Pancreas (tissue), 10 donors: ENCODE results near the gene FOXC2. TPM values are rescaled to one million over a fixed set of nuclear protein-coding genes. Genes with fewer than 3 reads are reported as not detected.

Experiments
- ATAC-seq, 4 donors: fragments of 200-7000 bp; cut with Tn5 transposase; one replicate each; pipeline versions ENCODE4 v1.8.0 to v1.9.1; 2020; ENCODE audit warnings: mild to moderate bottlenecking in 4 of 4, moderate library complexity in 4 of 4
- DNase-seq, 6 donors: peaks; one replicate each; pipeline ENCODE4 v3.0.0-alpha.2; 2020
- FAIRE-seq: peaks from 2 replicates; lab custom pipeline; 2012; peaks lifted over from hg19 to GRCh38; lab: Jason Lieb, UNC
- H3K27ac ChIP-seq, 4 donors: fragments of 200-600 bp; sonication (generic); 1 replicate in 3 of 4; 2 replicates in 1 of 4; pipeline versions ENCODE4 v1.5.0 to v1.8.0; 2020
- H3K27me3 ChIP-seq, 4 donors: fragments of 200-600 bp; one replicate each; pipeline ENCODE4 v1.8.0; 2021
- H3K36me3 ChIP-seq, 3 donors: fragments of 200-600 bp; sonication (generic) in 1 of 3; one replicate each; pipeline versions ENCODE4 v1.5.0 to v1.8.0; 2020 to 2021
- H3K4me1 ChIP-seq, 3 donors: fragments of 200-600 bp; one replicate each; pipeline ENCODE4 v1.8.0; 2021
- H3K4me3 ChIP-seq, 4 donors: fragments of 200-600 bp; sonication (generic) in 2 of 4; one replicate each; pipeline versions ENCODE4 v1.5.0 to v1.8.0; 2020 to 2021
- H3K9me3 ChIP-seq, 4 donors: fragments of 200-600 bp; one replicate each; pipeline ENCODE4 v1.8.0; 2021
- WGBS, 2 donors: extraction: QIAGEN DNeasy Blood & Tissue Kit; methylation state at CpG; one replicate each; pipeline ENCODE4 v1.1.7; 2013; 5-methylcytosine and 5-hydroxymethylcytosine counted together
- intact Hi-C, 3 donors: fragments of 100-400 bp; cut with DNase I; formaldehyde crosslinking; loops; one replicate each; pipeline versions ENCODE4 v1.11.1 to v1.14.2; 2022
- polyA plus RNA-seq, 2 donors: library from polyadenylated mRNA; stranded (reverse); fragments of 200-250 nt; gene quantifications; one replicate each; pipeline ENCODE4 v1.2.3, GENCODE V29; 2013
- total RNA-seq, 6 donors: library from RNA; stranded (reverse); fragmentation: NEBNext Ultra II Directional in 4 of 6; extraction: Animal tissue kit (Norgen Biotek cat#: 25700) in 4 of 6; gene quantifications; one replicate each; pipeline versions ENCODE4 v1.2.1 to v1.2.4, GENCODE V29; 2021 to 2023
- TF ChIP-seq, protein P1 (sequence below), 4 donors: fragments of 200-600 bp; sonication (generic) in 3 of 4; IDR thresholded peaks; one replicate each; pipeline versions ENCODE4 v1.5.0 to v1.8.0; 2021; ENCODE audit warnings: antibody characterized with exemption in 4 of 4
- donor health status: healthy with polysubstance abuse.
- donor health status: DM: no; HTN: no; CAD: no; lungs with moderate emphysema.
- donor health status: DM: no; HTN: no; CAD: no.
- donor health status: control.
- donor health status: control.
- donor health status: Bipolar disorder and iron deficiency.
- donor health status: DM: yes; HTN: yes; CAD: no.
- donor health status: DM: no; HTN: no; CAD: no.
- donor health status: DM: no; HTN: no; CAD: no.
- donor health status: DM: yes; HTN: yes; CAD: no.

Gene FOXC2
- total and polyA plus RNA-seq, 8 donors = 0.06 to 0.23 (median 0.17) TPM; not detected in 3

DNA sequence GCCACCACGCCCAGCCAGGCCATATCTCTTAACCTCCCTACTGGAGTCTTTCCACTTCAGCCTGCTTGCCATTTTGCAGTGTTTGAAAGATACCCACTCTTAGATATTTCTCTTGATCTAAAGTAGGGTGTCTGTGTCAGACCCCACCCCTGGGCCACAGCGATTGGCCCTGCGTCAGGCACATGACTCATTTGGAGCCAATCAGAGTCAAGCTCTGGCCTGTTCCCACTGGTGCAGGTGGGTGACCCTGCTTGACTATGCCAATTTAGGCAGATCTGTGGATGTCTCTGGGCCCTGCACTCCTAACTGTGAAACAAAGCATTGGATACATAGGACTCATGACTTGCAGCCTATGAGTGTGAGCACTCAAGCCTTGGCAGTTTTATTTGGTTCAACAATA is 39.3 kb downstream of the FOXC2 start:
- no peak for FAIRE-seq
- TF ChIP-seq, protein P1, sequence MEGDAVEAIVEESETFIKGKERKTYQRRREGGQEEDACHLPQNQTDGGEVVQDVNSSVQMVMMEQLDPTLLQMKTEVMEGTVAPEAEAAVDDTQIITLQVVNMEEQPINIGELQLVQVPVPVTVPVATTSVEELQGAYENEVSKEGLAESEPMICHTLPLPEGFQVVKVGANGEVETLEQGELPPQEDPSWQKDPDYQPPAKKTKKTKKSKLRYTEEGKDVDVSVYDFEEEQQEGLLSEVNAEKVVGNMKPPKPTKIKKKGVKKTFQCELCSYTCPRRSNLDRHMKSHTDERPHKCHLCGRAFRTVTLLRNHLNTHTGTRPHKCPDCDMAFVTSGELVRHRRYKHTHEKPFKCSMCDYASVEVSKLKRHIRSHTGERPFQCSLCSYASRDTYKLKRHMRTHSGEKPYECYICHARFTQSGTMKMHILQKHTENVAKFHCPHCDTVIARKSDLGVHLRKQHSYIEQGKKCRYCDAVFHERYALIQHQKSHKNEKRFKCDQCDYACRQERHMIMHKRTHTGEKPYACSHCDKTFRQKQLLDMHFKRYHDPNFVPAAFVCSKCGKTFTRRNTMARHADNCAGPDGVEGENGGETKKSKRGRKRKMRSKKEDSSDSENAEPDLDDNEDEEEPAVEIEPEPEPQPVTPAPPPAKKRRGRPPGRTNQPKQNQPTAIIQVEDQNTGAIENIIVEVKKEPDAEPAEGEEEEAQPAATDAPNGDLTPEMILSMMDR (IDR thresholded peaks at IDR 0.05) = no peak
- 89 to 92% methylated on average over 3 of the region's 3 CpGs for WGBS, 2 donors

DNA sequence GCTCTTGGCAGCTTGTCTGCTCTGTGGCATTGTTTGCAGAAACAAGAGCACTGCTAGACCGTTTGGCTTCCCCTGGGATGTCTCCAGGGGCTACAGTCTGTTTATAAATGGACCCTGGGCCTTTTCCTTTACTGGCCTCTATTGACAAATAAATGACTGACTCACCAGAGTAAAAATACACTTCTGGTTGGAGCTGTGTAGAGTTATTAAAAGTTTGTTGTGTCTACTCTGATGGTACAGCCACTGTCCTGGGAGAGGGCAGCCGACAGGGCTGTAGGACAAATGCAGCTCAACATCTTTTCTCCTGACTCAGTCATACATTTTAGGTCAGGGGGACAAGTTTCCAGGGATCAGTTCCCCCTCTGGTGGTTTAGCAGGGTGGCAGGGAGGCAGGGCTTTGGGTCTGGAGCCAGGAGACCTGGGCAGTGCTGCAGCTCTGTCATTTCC is 41.7 kb downstream of the FOXC2 start:
- H3K27me3 ChIP-seq = peaks cover 0 to 10% (median 0%) of the 10 kb centered on the region in 4 donors
- FAIRE-seq (no peak), DNase-seq (no peak), ATAC-seq (no peak)
- TF ChIP-seq, protein P1 (IDR thresholded peaks at IDR 0.05) = no peak
- H3K27ac ChIP-seq = no peak overlapping the region
- H3K36me3 ChIP-seq = no peaks in the 10 kb centered on the region
- no peak overlapping the region for H3K4me3 ChIP-seq
- 26 to 50% methylated on average over 2 of the region's 2 CpGs for WGBS, 2 donors
- intact Hi-C loops = no loop called here
- no peaks in the 10 kb centered on the region for H3K9me3 ChIP-seq
- H3K4me1 ChIP-seq = no peaks in the 10 kb centered on the region

More for the DNA sequence above, 39.3 kb downstream of the FOXC2 start:
- Histone ChIP-seq H3K9me3 (no peaks in the 10 kb centered on the region), H3K4me3 (no peak overlapping the region), H3K36me3 (no peaks in the 10 kb centered on the region), H3K27ac (no peak overlapping the region), H3K4me1 (no peaks in the 10 kb centered on the region), H3K27me3 (peaks cover 0 to 12% (median 0%) of the 10 kb centered on the region in 4 donors)
- intact Hi-C loops = no loop called here
- ATAC-seq (no peak), DNase-seq (no peak)

DNA sequence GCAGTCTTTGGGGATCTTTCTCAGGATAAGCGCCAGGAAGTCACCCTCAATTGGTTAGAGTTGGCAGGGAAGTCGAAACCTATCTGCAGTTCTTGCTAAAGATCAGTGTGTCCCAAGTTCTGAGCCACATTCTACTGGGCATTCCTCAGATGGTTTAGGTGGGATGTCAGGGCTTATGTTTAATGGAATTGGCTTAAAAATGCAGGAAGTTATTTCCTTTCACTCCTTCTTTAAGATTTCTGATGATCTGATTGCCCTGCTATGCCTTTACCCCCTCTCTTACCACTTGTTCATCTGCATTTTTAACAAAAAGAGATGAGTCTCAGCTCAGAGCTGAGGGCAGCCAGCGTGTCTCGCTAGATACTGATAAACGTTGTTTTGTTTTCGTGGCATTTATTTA is 42.5 kb downstream of the FOXC2 start:
- Histone ChIP-seq H3K4me1 (no peaks in the 10 kb centered on the region), H3K27ac (no peak overlapping the region), H3K36me3 (no peaks in the 10 kb centered on the region), H3K9me3 (no peaks in the 10 kb centered on the region), H3K27me3 (peaks cover 0 to 10% (median 0%) of the 10 kb centered on the region in 4 donors), H3K4me3 (no peak overlapping the region)
- intact Hi-C loops = no loop called here
- WGBS, 2 donors = 53 to 58% methylated on average over 6 of the region's 6 CpGs
- FAIRE-seq = no peak
- TF ChIP-seq, protein P1 (IDR thresholded peaks at IDR 0.05) = no peak
- DNase-seq = no peak
- no peak for ATAC-seq

- WGBS, 2 donors = 51 to 63% methylated on average over 9 to 10 of the region's 10 CpGs
- intact Hi-C loops = no loop called here
- Histone ChIP-seq H3K36me3 (no peaks in the 10 kb centered on the region), H3K4me1 (no peaks in the 10 kb centered on the region), H3K9me3 (no peaks in the 10 kb centered on the region), H3K4me3 (no peak overlapping the region), H3K27me3 (peaks cover 0 to 10% (median 0%) of the 10 kb centered on the region in 4 donors), H3K27ac (no peak overlapping the region)
- ATAC-seq = no peak
- no peak for FAIRE-seq
- DNase-seq = no peak
- TF ChIP-seq, protein P1 (IDR thresholded peaks at IDR 0.05) = no peak
Measured at GRCh38 chr16:86609661-86610060, 43.0 kb downstream of the FOXC2 start.

DNA sequence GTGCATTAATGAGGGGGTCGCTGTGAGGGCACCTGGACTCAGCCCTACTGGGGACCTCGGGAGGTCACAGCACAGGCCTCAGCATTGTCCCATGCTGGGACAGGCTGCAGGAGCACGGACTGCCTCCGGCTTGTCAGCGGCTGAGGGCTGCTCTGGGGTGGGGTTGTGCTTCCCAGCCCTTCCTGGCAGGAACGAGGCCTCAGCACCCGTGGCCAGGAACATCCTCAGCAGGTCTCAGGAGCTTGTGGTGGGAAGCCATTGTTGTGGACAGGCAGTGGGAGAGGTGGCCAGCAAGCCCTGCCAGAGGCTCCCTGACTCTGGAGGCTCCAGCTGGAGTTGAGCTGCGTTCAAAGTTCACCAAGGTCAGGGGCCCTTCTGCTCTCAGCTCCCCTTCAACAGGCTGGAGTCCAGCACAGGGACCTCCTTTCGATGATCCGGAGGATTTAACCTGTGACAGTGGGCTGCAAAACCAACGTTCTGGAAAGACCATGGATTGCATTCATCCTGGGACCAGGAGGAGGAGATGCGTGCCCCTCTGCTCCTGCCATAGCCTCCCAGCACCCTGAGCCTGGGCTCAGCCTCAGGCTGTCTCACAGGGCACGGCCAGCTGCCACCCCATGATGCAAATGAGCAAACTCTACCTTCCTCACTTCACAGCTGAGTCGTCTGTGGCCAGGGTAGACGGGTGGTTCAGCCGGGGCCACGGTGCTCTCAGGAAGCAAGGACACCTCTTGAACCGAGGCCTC is 44.3 kb downstream of the FOXC2 start:
- no peak for DNase-seq
- Histone ChIP-seq H3K9me3 (no peaks in the 10 kb centered on the region), H3K27me3 (peaks cover 0 to 10% (median 0%) of the 10 kb centered on the region in 4 donors), H3K4me1 (no peaks in the 10 kb centered on the region), H3K4me3 (no peak overlapping the region), H3K36me3 (no peaks in the 10 kb centered on the region), H3K27ac (no peak overlapping the region)
- FAIRE-seq = no peak
- intact Hi-C loops = no loop called here
- WGBS, 2 donors = 46 to 58% methylated on average over 16 to 18 of the region's 18 CpGs
- ATAC-seq = no peak
- TF ChIP-seq, protein P1 (IDR thresholded peaks at IDR 0.05) = no peak
